SHP77 (cell line): ENCODE measurements around the gene IDE.
"Not testable (repeated sequence)": the region's sequence is repeated elsewhere in the genome, so short reads cannot be mapped to it uniquely, and the experiment has no call there.

ENCODE experiments used
- DNase-seq, 2 experiments: peaks; one replicate each; lab custom pipeline; 2025; lab: John Stamatoyannopoulos, UW

Gene IDE

DNA sequence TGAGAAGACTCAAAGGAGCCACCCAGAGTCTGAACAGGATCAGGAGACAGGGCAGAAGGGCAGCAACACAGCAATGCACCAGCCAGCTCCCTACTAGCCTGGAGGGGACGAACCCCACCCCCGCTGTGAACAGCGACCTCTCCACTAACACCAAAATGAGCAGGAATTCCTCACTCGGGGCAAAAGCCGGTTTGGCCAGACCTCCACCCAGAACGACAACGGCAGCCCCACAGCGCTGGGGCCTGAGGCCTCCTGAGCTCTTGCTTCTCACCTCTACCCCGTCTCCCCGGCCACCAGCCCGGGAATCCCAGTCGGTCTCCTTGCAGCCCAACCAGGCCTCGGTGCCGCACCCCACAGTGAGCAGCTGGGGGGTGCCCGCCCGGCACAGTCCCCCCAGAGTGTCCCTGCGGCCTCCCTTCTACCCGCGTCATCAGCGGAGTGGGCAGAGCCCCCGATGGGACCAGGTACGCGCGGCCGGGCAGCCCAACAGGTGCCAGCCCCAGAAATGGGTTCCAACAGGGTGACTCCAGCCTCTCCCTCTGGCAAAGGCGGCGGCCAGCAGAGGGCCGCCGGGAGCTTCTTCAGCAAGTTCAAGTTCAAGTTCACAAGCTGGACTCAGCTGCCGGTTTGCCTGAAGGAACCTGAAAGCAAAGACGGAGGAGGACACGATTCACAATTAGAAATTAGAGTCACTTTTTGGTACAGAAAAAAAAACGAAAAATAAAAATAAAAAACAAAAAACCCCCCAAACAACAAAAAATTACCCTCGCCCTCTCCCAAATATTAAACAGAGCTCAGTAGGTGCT, 153.9 kb downstream of the IDE start:
- no peak for DNase-seq

DNA sequence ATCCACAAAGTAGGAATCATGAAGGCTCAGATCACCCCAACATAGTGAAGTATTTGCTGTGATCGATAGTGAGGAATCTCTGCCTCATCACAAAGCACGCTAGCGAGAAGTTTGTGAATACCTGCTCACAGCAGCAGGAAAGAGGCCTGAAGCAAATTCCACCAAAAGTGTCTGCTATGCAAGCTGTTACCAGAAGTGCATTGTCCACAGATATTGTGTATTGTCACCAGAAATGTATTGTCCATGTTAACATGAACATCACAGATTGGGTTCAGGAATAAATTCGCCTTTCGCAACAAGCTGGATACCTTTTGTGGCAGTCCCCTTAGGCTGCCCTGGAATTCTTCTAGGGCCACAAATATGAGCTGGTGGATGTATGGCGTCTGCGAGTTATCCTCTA, 155.0 kb downstream of the IDE start:
- DNase-seq: no peak

DNA sequence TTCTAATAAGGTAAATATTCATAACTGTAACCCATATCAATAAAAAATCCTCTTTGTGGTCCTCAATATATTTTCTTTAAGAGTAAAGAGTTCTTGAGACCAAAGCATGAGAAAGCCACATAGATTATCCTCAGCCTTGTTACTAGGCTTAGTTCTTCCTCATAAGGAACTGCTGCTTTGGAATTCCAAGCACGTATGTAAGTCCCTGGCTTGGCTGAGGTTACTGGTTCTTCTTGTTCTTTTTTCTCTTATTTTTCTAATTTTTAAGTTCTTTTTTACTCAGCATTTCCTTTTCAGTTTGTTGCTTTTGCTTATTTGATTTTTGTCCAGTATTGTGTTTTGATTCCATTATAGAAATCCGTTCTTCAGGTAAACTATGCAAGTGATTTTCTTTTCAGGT, 155.7 kb downstream of the IDE start:
- no peak for DNase-seq

DNA sequence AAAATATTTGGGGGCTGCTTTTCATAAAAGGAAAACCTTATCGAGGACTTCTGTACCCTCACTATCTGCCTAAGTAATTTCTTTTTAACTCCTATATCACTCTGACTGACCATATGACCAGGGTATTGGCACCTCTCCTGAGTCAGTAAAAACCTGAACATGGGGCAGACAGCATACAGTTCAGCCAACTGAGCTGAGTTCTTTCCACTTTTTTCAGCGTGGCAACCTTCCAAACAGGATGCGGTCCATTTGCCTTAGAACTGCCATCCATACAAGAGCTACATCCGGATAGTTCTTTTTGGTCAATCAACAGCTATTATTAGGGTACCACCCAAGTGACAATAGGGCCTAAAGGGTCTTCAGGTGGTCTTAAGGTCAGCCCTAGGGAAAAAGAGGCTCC, 160.4 kb downstream of the IDE start:
- DNase-seq: no peak

DNA sequence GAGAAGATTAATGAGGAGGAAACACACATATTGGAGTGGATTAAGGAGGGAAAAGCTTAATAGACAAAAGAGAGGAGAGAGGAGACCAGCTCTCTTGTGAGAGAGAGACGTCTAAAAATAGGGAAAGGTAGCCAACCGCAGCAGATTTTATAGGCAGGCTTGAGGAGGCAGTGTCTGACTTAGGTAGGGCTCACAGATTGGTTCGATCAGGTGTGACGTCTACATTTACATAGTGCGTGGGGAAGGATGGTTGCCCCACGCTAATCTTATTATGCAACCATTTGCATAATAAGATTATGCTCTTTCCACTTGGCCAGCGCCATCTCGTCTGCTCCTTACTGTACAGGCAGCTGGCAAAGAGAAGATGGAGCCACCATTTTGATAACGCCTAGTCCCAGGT, 160.9 kb downstream of the IDE start:
- no peak for DNase-seq

DNA sequence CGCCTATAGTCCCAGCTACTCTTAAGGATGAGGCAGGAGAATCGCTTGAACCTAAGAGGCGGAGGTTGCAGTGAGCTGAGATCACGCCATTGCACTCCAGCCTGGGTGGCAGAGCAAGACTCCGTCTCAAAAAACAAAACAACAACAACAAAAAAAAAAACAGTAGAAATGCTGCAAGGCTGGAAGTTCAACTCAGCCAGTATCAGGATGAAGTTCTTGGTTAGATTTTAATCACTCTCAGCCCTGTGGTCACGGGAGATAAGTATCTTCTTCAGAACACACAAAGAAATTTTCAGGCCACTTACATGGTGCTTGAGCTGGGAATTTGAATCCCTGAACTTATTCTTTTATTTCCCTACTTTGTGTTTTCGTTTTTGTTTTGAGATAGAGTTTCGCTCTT, 162.5 kb downstream of the IDE start:
- no peak for DNase-seq

DNA sequence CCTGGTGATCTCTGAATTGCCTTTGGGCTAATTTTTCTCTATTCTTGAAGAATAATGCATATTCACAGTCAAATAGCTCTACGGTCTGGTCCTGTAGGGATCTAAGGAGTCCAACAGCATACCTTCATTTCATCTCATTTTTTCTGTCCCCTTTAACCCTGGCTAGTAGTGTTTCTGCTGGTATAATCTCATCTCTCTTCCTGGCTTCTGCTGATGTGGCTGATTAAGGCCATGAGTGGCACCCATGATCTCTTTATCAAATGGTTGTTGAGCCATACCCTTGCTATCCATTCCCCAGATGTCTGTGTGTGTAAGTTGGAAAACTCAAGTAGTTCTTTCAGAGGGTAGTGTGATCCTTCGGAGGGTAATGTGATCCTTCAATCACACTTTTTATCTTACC, 163.4 kb downstream of the IDE start:
- DNase-seq: no peak

DNA sequence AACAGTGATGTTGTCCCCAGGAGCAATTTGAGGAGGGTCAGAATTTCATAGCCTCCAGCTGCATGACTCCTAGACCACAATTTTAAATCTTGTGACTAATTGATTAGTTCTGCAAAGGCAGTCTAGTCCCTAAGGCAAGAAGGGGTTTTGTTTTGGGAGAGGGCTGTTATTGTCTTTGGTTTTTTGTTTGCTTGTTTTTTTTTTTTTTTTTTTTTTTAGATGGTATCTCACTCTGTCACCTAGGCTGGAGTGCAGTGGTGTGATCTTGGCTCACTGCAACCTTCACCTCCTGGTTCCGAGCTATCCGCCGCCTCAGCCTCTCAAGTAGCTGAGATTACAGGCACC, 165.9 kb downstream of the IDE start:
- no peak for DNase-seq

DNA sequence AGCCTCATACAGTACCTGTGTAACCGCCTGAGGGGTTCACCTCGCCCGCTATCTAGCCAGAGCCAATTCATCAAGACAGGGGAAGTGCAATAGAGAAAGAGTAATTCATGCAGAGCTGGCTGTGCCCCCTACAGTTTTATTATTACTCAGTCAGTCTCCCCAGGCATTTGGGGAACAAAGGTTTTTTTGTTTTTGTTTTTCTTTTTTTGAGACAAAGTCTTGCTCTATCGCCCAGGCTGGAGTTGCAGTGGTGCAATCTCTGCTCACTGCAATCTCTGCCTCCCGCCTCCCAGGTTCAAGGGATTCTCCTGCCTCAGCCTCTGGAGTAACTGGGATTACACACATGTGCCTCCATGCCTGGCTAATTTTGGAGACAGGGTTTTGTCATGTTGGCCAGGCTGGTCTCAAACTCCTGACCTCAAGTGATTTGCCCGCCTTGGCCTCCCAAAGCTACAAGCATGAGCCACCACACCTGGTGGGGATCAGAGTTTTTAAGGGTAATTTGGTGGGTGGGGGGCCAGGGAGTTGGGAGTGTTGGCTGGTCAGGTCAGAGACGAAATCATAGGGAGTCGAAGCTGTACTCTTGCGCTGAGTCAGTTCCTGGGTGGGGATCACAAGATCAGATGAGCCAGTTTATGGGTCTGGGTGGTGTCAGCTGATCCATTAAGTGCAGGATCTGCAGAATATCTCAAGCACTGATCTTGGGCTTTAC, 166.4 kb downstream of the IDE start:
- DNase-seq: no peak

DNA sequence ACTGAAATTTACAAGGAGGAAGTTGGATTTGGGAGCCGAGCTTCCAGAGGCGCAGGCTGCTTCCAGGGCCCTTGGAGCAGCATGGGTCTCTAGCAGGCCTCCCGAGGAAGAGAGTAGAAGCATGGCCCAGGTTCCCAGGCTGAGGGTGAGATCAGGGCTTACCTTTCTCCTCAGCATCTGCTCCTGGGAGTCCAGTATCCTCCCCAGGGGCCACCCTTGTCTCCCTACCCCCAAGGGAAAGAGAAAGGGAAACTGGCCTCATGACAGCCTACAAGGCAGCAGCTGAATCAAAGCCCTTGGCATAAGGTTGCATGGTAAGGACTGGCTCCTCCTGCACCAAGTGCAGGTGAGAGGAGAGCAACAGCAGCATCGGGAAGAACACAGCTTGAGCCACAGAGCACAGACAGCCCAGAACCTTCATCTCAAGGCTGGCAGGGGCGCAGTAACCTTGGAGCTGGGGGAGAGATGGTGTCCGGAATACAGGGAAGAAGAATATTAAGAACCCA, 168.4 kb downstream of the IDE start:
- no peak for DNase-seq

DNA sequence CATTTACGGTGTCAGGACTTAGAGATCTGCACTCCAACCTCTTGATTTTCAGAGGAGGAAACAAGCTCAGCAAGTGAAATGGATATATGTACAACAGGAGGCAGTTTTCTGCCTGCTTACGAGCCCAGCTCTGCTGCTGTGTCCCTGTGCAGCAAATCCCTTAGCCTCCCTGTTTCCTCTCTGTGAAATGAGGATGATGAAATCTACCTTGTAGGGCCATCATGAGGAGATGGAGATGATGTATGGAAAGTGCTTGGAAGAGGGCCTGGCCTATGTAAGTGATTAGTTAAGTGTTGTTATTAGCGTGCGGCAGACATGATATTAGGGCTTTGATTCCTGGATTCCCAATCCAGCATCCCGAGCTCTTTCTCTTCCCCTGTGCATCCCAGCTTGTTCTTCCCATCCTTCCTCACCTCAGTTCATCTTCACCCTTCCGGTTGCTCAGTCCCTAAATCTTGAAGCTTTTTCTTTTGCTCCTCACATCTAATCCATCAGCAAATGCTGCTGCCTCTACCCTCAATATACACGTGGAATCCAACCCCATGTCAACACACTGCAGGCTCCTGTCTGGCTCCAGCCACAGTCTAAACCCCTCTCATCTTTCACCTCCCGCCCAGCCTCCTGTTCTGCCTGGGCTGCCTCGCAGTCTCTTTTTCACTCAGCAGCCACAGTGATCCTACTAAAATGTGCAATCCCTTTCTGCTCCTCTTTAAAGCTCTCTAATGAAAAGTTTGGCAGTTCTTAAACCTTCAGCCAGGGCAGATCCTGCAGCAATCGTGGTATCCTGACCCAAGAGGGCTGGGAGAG, 169.1 kb downstream of the IDE start:
- DNase-seq: no peak

DNA sequence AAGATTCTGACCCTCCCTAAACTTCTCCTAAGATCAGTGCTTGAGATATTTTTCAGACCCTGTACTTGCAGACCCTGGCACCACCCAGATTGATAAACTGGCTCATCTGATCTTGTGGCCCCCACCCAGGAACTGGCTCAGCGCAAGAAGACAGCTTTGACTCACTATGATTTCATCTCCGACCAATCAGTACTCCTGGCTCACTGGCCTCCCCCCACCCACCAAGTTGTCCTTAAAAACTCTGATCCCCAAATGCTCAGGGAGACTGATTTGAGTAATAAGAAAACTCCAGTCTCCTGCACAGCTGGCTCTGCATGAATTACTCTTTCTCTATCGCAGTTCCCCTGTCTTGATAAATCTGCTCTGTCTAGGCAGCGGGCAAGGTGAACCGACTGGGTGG, 171.7 kb downstream of the IDE start:
- not testable (repeated sequence) for DNase-seq
